Esophagus muscularis mucosa (tissue), 4 donors: ENCODE measurements around the gene GALNT11. TPM values are rescaled to one million over a fixed set of nuclear protein-coding genes. Genes with fewer than 3 reads are reported as not detected.
"Not testable (repeated sequence)": the region's sequence is repeated elsewhere in the genome, so short reads cannot be mapped to it uniquely, and the experiment has no call there.

ENCODE experiments used
- DNase-seq: peaks from one replicate; pipeline ENCODE4 v3.0.0-alpha.2; 2017; ENCODE audit errors: extremely low spot score
- H3K27ac ChIP-seq, 4 donors: fragments of 200-600 bp; sonication (generic); replicated peaks in 1 of 4; 1 replicate in 3 of 4; 2 replicates in 1 of 4; pipeline ENCODE4 v1.5.1; 2016 to 2019; ENCODE audit warnings: mild to moderate bottlenecking in 1 of 4
- H3K27me3 ChIP-seq, 4 donors: fragments of 200-600 bp; sonication (generic); one replicate each; pipeline versions ENCODE4 v1.5.1 to v1.6.0; 2016 to 2019
- H3K36me3 ChIP-seq, 4 donors: fragments of 200-600 bp; sonication (generic); one replicate each; pipeline ENCODE4 v1.5.1; 2016 to 2019
- H3K4me1 ChIP-seq, 4 donors: fragments of 200-600 bp; sonication (generic); one replicate each; pipeline ENCODE4 v1.5.1; 2016 to 2019
- H3K4me3 ChIP-seq, 4 donors: fragments of 200-600 bp; sonication (generic); 1 replicate in 2 of 4; 2 replicates in 2 of 4; pipeline ENCODE4 v1.5.1; 2016 to 2019; ENCODE audit warnings: mild to moderate bottlenecking in 4 of 4, moderate library complexity in 1 of 4
- H3K9me3 ChIP-seq, 4 donors: fragments of 200-600 bp; sonication (generic); 1 replicate in 3 of 4; 2 replicates in 1 of 4; pipeline ENCODE4 v1.5.1; 2016 to 2019
- CTCF ChIP-seq, 3 experiments: fragments of 200-600 bp in 2 of 3; fragments of 450-650 bp in 1 of 3; sonication (generic) in 2 of 3; IDR thresholded peaks; one replicate each; pipeline ENCODE4 v1.5.1; 2017 to 2019; ENCODE audit warnings: antibody characterized with exemption in 3 of 3, mild to moderate bottlenecking in 2 of 3, moderate library complexity in 1 of 3
- EP300 ChIP-seq: sonication (generic); formaldehyde crosslinking; IDR thresholded peaks from one replicate; pipeline ENCODE4 v1.6.1; 2017; ENCODE audit warnings: antibody characterized with exemption
- POLR2A ChIP-seq: fragments of 450-650 bp; IDR thresholded peaks from one replicate; pipeline ENCODE4 v1.6.1; 2017; ENCODE audit warnings: antibody characterized with exemption, moderate library complexity, mild to moderate bottlenecking, low read depth
- POLR2AphosphoS5 ChIP-seq, 2 donors: sonication (generic); formaldehyde crosslinking; IDR thresholded peaks; one replicate each; pipeline ENCODE4 v1.6.1; 2017; ENCODE audit warnings: antibody characterized with exemption in 2 of 2
- WGBS: methylation state at CpG from one replicate; pipeline ENCODE4 v1.1.5; 2018; 5-methylcytosine and 5-hydroxymethylcytosine counted together
- intact Hi-C: fragments of 100-400 bp; cut with DNase I; formaldehyde crosslinking; loops from one replicate; pipeline ENCODE4 v1.15.1; 2023
- total RNA-seq, 4 donors: library from RNA; depleted of rRNA; stranded (reverse); fragments of >200 nt; gene quantifications; one replicate each; pipeline versions ENCODE4 v1.1.0 to v1.2.1, GENCODE V29; 2016

GALNT11 gene
- total RNA-seq, 4 donors from 2014 or later: 33.2 to 51.8 (median 39.5) TPM

- intact Hi-C loops: no loop called here
- Histone ChIP-seq H3K4me1 (peaks cover 4 to 22% (median 17%) of the 10 kb centered on the region in 4 donors), H3K4me3 (no peak overlapping the region), H3K36me3 (no peaks in the 10 kb centered on the region), H3K9me3 (no peaks in the 10 kb centered on the region), H3K27ac (no peak overlapping the region), H3K27me3 (no peaks in the 10 kb centered on the region)
- TF ChIP-seq EP300: no peak
- no peak for TF ChIP-seq POLR2A
- TF ChIP-seq CTCF (IDR thresholded peaks at IDR 0.05): no peak
- TF ChIP-seq POLR2AphosphoS5 (IDR thresholded peaks at IDR 0.05): no peak
- WGBS: 81% methylated on average over 4 of the region's 4 CpGs
- no peak for DNase-seq
Measured at GRCh38 chr7:152072421-152072820, 46.9 kb downstream of the GALNT11 start.

- Histone ChIP-seq H3K36me3 (no peaks in the 10 kb centered on the region), H3K27ac (no peak overlapping the region), H3K4me1 (peaks cover 4 to 22% (median 17%) of the 10 kb centered on the region in 4 donors), H3K9me3 (no peaks in the 10 kb centered on the region), H3K4me3 (no peak overlapping the region), H3K27me3 (no peaks in the 10 kb centered on the region)
- 86% methylated on average over 2 of the region's 2 CpGs for WGBS
- no peak for DNase-seq
- no peak for TF ChIP-seq POLR2A
- TF ChIP-seq EP300: no peak
- TF ChIP-seq POLR2AphosphoS5 (IDR thresholded peaks at IDR 0.05): no peak
- TF ChIP-seq CTCF (IDR thresholded peaks at IDR 0.05): no peak
- intact Hi-C loops: no loop called here
Measured at GRCh38 chr7:152073352-152073751, 47.9 kb downstream of the GALNT11 start.

GRCh38 chr7:152074673-152075072 is 49.2 kb downstream of the GALNT11 start:
- H3K27me3 ChIP-seq: no peaks in the 10 kb centered on the region
- no peak for DNase-seq
- no peak overlapping the region for H3K27ac ChIP-seq
- no peaks in the 10 kb centered on the region for H3K9me3 ChIP-seq
- WGBS: 77% methylated on average over 2 of the region's 2 CpGs
- no peak overlapping the region for H3K4me3 ChIP-seq
- intact Hi-C loops: no loop called here
- no peaks in the 10 kb centered on the region for H3K36me3 ChIP-seq
- H3K4me1 ChIP-seq: peaks cover 4 to 22% (median 19%) of the 10 kb centered on the region in 4 donors
- no peak for TF ChIP-seq EP300
- no peak for TF ChIP-seq CTCF (IDR thresholded peaks at IDR 0.05)
- TF ChIP-seq POLR2A: no peak
- TF ChIP-seq POLR2AphosphoS5 (IDR thresholded peaks at IDR 0.05): no peak

- intact Hi-C loops, H3K9me3 ChIP-seq, H3K4me3 ChIP-seq, H3K27me3 ChIP-seq, H3K36me3 ChIP-seq, DNase-seq, H3K27ac ChIP-seq: not testable (repeated sequence)
- WGBS: 93% methylated on average over 14 of the region's 14 CpGs
- H3K4me1 ChIP-seq: peaks cover 4 to 22% (median 19%) of the 10 kb centered on the region in 4 donors
Measured at GRCh38 chr7:152075379-152075778, 49.9 kb downstream of the GALNT11 start.

- no peak for DNase-seq
- H3K27me3 ChIP-seq: no peaks in the 10 kb centered on the region
- H3K4me3 ChIP-seq: no peak overlapping the region
- intact Hi-C loops: no loop called here
- peaks cover 4 to 22% (median 19%) of the 10 kb centered on the region in 4 donors for H3K4me1 ChIP-seq
- no peaks in the 10 kb centered on the region for H3K9me3 ChIP-seq
- TF ChIP-seq POLR2A (no peak), EP300 (no peak), CTCF (IDR thresholded peaks at IDR 0.05) (peak in 1 of 3 experiments; percentile 33), POLR2AphosphoS5 (IDR thresholded peaks at IDR 0.05) (no peak)
- H3K36me3 ChIP-seq: no peaks in the 10 kb centered on the region
- no peak overlapping the region for H3K27ac ChIP-seq
- WGBS: 82% methylated on average over 8 of the region's 8 CpGs
Measured at GRCh38 chr7:152076324-152076821, 50.9 kb downstream of the GALNT11 start.
